Astrocyte (in vitro differentiated cells and primary cell): Measurements from ENCODE around the gene ANKRD42. TPM values are rescaled to one million over a fixed set of nuclear protein-coding genes. Genes with fewer than 3 reads are reported as not detected.

Experiments
- DNase-seq: peaks from one replicate; pipeline ENCODE4 v3.0.0-alpha.2; 2010; ENCODE audit warnings: low read depth
- FAIRE-seq: peaks from 2 replicates; lab custom pipeline; 2011; peaks lifted over from hg19 to GRCh38; lab: Jason Lieb, UNC
- H2AFZ ChIP-seq: 2 replicates; pipeline ENCODE4 v1.6.0; 2012; ENCODE audit warnings: low read depth, low read length, inconsistent platforms
- H3K27ac ChIP-seq: 2 replicates; pipeline ENCODE4 v1.5.1; 2011; ENCODE audit warnings: low read depth, low read length, inconsistent platforms
- H3K27me3 ChIP-seq: 2 replicates; pipeline ENCODE4 v1.6.0; 2011; ENCODE audit warnings: low read length, inconsistent platforms; ENCODE audit not compliant: insufficient read depth
- H3K36me3 ChIP-seq: 2 replicates; pipeline ENCODE4 v1.5.1; 2011; ENCODE audit warnings: low read length, inconsistent platforms; ENCODE audit not compliant: insufficient read depth
- H3K4me1 ChIP-seq: 2 replicates; pipeline ENCODE4 v1.5.1; 2011; ENCODE audit warnings: low read length, inconsistent platforms; ENCODE audit not compliant: insufficient read depth
- H3K4me2 ChIP-seq: 2 replicates; pipeline ENCODE4 v1.6.0; 2012; ENCODE audit warnings: low read length, inconsistent platforms
- H3K4me3 ChIP-seq: 2 replicates; pipeline ENCODE4 v1.5.1; 2011; ENCODE audit warnings: low read depth, mild to moderate bottlenecking, low read length, inconsistent platforms; ENCODE audit not compliant: insufficient read depth
- H3K79me2 ChIP-seq: 2 replicates; pipeline ENCODE4 v1.6.0; 2012; ENCODE audit warnings: mild to moderate bottlenecking, low read length, inconsistent platforms; ENCODE audit not compliant: insufficient read depth
- H3K9ac ChIP-seq: 2 replicates; pipeline ENCODE4 v1.6.0; 2012; ENCODE audit warnings: mild to moderate bottlenecking, low read length, inconsistent platforms
- H3K9me3 ChIP-seq: 2 replicates; pipeline ENCODE4 v1.5.1; 2012; ENCODE audit warnings: low read depth, mild to moderate bottlenecking, low read length, inconsistent platforms; ENCODE audit not compliant: insufficient read depth
- H4K20me1 ChIP-seq: 2 replicates; pipeline ENCODE4 v1.6.0; 2012; ENCODE audit warnings: low read length, inconsistent platforms; ENCODE audit not compliant: insufficient read depth
- H3K27ac Mint-ChIP-seq: one replicate; pipeline ENCODE4 v1.8.0; 2021; ENCODE audit warnings: mild to moderate bottlenecking, mixed read lengths; ENCODE audit not compliant: unreplicated experiment
- H3K27me3 Mint-ChIP-seq: one replicate; pipeline ENCODE4 v1.8.0; 2021; ENCODE audit warnings: low read depth, mixed read lengths; ENCODE audit not compliant: unreplicated experiment
- H3K36me3 Mint-ChIP-seq: one replicate; pipeline ENCODE4 v1.8.0; 2021; ENCODE audit warnings: low read depth, mixed read lengths; ENCODE audit not compliant: unreplicated experiment
- H3K4me1 Mint-ChIP-seq: one replicate; pipeline ENCODE4 v1.8.0; 2021; ENCODE audit warnings: low read depth, mixed read lengths; ENCODE audit not compliant: unreplicated experiment
- H3K4me3 Mint-ChIP-seq: one replicate; pipeline ENCODE4 v1.8.0; 2021; ENCODE audit warnings: mild to moderate bottlenecking, moderate library complexity, mixed read lengths; ENCODE audit not compliant: unreplicated experiment
- H3K9me3 Mint-ChIP-seq: one replicate; pipeline ENCODE4 v1.8.0; 2021; ENCODE audit warnings: mild to moderate bottlenecking, mixed read lengths; ENCODE audit not compliant: unreplicated experiment
- EZH2 ChIP-seq: IDR thresholded peaks from 2 replicates; pipeline ENCODE4 v1.6.1; 2012; ENCODE audit warnings: mild to moderate bottlenecking, low read length, inconsistent platforms; ENCODE audit not compliant: insufficient read depth
- total RNA-seq: library from RNA; stranded (reverse); gene quantifications from 2 replicates; pipeline ENCODE4 v1.2.1, GENCODE V29; 2021
- TF ChIP-seq, protein P1 (sequence below): IDR thresholded peaks from 2 replicates; pipeline ENCODE4 v1.5.1; 2011; ENCODE audit warnings: low read depth, mild to moderate bottlenecking, inconsistent platforms, low read length, moderate library complexity; ENCODE audit not compliant: insufficient read depth

ANKRD42 gene
- total RNA-seq, 1 donor from 2014 or later: 15.0 TPM

GRCh38 chr11:83294208-83294607, 100.7 kb downstream of the ANKRD42 start:
- Histone ChIP-seq H3K79me2 (no peaks in the 10 kb centered on the region), H3K4me3 (no peak overlapping the region), H3K4me1 (no peaks in the 10 kb centered on the region), H3K27me3 (no peaks in the 10 kb centered on the region), H4K20me1 (no peaks in the 10 kb centered on the region), H3K27ac (no peak overlapping the region), H3K36me3 (no peaks in the 10 kb centered on the region), H2AFZ (no peak overlapping the region), H3K9ac (no peak overlapping the region), H3K9me3 (no peaks in the 10 kb centered on the region), H3K4me2 (no peak overlapping the region)
- TF ChIP-seq, protein P1, sequence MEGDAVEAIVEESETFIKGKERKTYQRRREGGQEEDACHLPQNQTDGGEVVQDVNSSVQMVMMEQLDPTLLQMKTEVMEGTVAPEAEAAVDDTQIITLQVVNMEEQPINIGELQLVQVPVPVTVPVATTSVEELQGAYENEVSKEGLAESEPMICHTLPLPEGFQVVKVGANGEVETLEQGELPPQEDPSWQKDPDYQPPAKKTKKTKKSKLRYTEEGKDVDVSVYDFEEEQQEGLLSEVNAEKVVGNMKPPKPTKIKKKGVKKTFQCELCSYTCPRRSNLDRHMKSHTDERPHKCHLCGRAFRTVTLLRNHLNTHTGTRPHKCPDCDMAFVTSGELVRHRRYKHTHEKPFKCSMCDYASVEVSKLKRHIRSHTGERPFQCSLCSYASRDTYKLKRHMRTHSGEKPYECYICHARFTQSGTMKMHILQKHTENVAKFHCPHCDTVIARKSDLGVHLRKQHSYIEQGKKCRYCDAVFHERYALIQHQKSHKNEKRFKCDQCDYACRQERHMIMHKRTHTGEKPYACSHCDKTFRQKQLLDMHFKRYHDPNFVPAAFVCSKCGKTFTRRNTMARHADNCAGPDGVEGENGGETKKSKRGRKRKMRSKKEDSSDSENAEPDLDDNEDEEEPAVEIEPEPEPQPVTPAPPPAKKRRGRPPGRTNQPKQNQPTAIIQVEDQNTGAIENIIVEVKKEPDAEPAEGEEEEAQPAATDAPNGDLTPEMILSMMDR: no peak
- no peak for TF ChIP-seq EZH2
- Mint-ChIP-seq H3K4me1 (no peaks in the 10 kb centered on the region), H3K36me3 (no peaks in the 10 kb centered on the region), H3K9me3 (no peaks in the 10 kb centered on the region), H3K4me3 (no peak overlapping the region), H3K27me3 (peaks cover 2% of the 10 kb centered on the region), H3K27ac (no peak overlapping the region)
- DNase-seq: no peak
- no peak for FAIRE-seq

Other genes starting within 250 kb of the ANKRD42 start
- gene RAB30, start 121.8 kb upstream of the ANKRD42 start, total RNA-seq: 35.5 and 40.0 TPM in 2 replicates
- gene PCF11, start 36.6 kb upstream of the ANKRD42 start, total RNA-seq: 35.9 and 40.7 TPM in 2 replicates
- gene CCDC90B, start 92.7 kb downstream of the ANKRD42 start, total RNA-seq: 67.5 and 68.0 TPM in 2 replicates